ENCODE data around the gene MTMR10.

Gene MTMR10

GRCh38 chr15:30956216-30957124 lies 35.0 kb downstream of the MTMR10 start:
- DNase-seq (ENCODE audit: low read depth) = no peak

- DNase-seq (ENCODE audit: low read depth) = no peak
Observed at GRCh38 chr15:30954674-30955073, 36.8 kb downstream of the MTMR10 start.

- no peak for DNase-seq (ENCODE audit: low read depth)
Observed at GRCh38 chr15:30953731-30954378, 37.6 kb downstream of the MTMR10 start.

GRCh38 chr15:30953183-30953582 lies 38.2 kb downstream of the MTMR10 start:
- DNase-seq (ENCODE audit: low read depth) = no peak

- no peak for DNase-seq (ENCODE audit: low read depth)
Observed at GRCh38 chr15:30943654-30944335, 47.6 kb downstream of the MTMR10 start.

GRCh38 chr15:30941520-30941919 lies 49.9 kb downstream of the MTMR10 start:
- DNase-seq (ENCODE audit: low read depth) = no peak

GRCh38 chr15:30940359-30940758 lies 51.1 kb downstream of the MTMR10 start:
- DNase-seq (ENCODE audit: low read depth) = no peak

- no peak for DNase-seq (ENCODE audit: low read depth)
Observed at GRCh38 chr15:30939161-30939560, 52.3 kb downstream of the MTMR10 start.

- no peak for DNase-seq (ENCODE audit: low read depth)
Observed at GRCh38 chr15:30933293-30933692, 58.1 kb downstream of the MTMR10 start.

GRCh38 chr15:30930422-30930821 lies 61.0 kb downstream of the MTMR10 start:
- no peak for DNase-seq (ENCODE audit: low read depth)

- no peak for DNase-seq (ENCODE audit: low read depth)
Observed at GRCh38 chr15:30929982-30930381, 61.4 kb downstream of the MTMR10 start.

GRCh38 chr15:30929064-30929669 lies 62.3 kb downstream of the MTMR10 start:
- DNase-seq (ENCODE audit: low read depth) = no peak

- DNase-seq (ENCODE audit: low read depth) = no peak
Observed at GRCh38 chr15:30928076-30928475, 63.4 kb downstream of the MTMR10 start.

GRCh38 chr15:30927148-30927761 lies 64.2 kb downstream of the MTMR10 start:
- no peak for DNase-seq (ENCODE audit: low read depth)

GRCh38 chr15:30926161-30926560 lies 65.3 kb downstream of the MTMR10 start:
- DNase-seq (ENCODE audit: low read depth) = no peak

- no peak for DNase-seq (ENCODE audit: low read depth)
Observed at GRCh38 chr15:30925686-30926085, 65.7 kb downstream of the MTMR10 start.

- DNase-seq (ENCODE audit: low read depth) = no peak
Observed at GRCh38 chr15:30924353-30924752, 67.1 kb downstream of the MTMR10 start.

- DNase-seq (ENCODE audit: low read depth) = no peak
Observed at GRCh38 chr15:30923429-30923828, 68.0 kb downstream of the MTMR10 start.

- DNase-seq (ENCODE audit: low read depth) = no peak
Observed at GRCh38 chr15:30922480-30923311, 68.7 kb downstream of the MTMR10 start.

GRCh38 chr15:30921781-30922479 lies 69.5 kb downstream of the MTMR10 start:
- no peak for DNase-seq (ENCODE audit: low read depth)

All from T follicular helper cell (primary cell).